GM19025 (cell line): ENCODE measurements around the gene SLC2A6.

Source experiments
- ATAC-seq: cut with Tn5 transposase; IDR thresholded peaks from one replicate; pipeline ENCODE4 v1.9.1; 2021; ENCODE audit warnings: mild to moderate bottlenecking, low read depth, moderate library complexity; ENCODE audit not compliant: unreplicated experiment

The SLC2A6 gene

GRCh38 chr9:133441571-133441970, 37.3 kb downstream of the SLC2A6 start:
- ATAC-seq: no peak

GRCh38 chr9:133440874-133441273, 38.0 kb downstream of the SLC2A6 start:
- ATAC-seq: no peak

- ATAC-seq: no peak
These were observed 39.6 kb downstream of the SLC2A6 start for GRCh38 chr9:133439337-133439736.

DNA sequence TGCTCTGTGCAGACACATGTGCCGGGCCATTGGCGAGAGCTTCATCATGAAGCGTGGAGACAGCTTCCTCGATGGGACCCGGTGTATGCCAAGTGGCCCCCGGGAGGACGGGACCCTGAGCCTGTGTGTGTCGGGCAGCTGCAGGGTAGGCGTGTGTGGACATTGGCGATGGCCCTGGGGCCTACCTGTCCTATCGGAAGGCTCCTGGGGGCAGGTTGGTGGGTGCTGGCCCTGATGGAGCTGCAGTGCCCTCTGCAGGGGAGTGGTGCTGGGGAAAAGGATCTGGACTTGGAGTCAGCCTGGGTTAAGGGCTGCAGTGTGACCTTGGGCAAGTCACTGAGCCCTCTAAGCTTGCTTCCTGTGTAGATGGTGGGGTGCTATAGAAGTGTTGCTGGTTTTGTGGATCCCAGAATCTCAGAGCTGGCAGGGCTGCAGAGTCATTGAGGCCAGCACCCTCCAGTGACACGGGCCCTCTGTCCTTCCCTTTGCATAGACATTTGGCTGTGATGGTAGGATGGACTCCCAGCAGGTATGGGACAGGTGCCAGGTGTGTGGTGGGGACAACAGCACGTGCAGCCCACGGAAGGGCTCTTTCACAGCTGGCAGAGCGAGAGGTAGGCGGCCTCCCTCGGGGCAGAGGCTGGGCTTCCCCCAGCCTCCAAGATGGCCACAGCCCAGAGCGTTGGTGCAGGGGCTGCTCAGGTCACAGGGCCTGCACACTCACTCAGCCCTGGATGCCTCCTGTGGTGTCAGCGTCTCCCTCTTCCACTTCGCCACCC, 41.0 kb downstream of the SLC2A6 start:
- ATAC-seq: no peak

DNA sequence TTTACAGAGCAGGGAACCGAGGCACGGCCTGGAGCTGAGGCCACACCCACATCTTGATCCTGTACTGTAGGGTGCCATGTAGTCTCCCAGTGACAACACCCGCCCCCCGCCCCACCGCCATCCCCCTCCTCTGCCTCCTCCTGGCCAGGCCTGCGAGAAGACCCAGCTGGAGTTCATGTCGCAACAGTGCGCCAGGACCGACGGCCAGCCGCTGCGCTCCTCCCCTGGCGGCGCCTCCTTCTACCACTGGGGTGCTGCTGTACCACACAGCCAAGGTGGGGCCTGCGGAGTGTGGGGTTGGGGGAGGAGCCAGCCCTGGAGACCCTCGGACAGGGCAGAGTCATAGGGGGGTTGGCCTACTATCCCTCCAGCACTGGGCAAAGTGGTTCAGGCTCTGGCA, 42.2 kb downstream of the SLC2A6 start:
- no peak for ATAC-seq

- ATAC-seq: no peak
These were observed 45.5 kb downstream of the SLC2A6 start for GRCh38 chr9:133433351-133433843.

DNA sequence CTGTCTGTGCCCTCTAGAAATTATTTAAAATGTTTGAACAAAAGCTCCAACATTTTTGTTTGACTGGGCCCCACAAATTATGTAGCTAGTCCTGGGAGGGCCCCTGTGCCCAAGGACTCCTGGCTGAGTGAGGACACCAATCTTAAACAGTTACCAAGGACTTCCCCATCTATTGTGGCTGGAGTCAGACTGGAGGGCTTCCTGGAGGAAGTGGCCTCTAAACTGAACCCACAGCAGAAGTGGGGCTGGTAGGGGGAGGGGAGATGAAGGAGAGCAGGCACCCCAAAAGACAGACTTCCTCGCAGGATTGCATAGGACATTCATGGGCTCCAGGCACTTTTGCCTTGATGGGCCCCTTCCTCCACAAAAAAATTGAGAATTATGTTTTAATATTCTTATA, 48.7 kb downstream of the SLC2A6 start:
- ATAC-seq: no peak

DNA sequence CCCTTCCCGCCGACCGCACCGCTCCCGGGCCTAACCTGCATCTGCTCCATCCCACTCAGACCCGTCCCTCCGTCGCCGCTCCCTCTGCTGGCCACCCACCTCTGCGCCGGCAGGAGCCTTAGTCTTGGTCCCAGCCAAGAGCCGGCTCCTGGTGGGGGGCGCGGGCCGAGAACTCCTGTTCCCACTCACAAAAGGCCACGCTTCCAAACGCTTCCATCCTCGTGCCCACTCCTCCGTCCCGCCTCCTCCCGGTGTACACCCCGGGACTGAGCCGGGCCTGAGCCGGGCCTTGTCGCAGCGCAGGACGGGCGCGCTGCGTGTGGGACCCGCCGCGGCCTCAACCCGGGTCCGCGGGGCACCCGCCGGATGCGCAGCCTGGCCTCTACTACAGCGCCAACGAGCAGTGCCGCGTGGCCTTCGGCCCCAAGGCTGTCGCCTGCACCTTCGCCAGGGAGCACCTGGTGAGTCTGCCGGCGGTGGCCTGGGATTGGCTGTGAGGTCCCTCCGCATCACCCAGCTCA, 49.2 kb downstream of the SLC2A6 start:
- ATAC-seq: no peak

DNA sequence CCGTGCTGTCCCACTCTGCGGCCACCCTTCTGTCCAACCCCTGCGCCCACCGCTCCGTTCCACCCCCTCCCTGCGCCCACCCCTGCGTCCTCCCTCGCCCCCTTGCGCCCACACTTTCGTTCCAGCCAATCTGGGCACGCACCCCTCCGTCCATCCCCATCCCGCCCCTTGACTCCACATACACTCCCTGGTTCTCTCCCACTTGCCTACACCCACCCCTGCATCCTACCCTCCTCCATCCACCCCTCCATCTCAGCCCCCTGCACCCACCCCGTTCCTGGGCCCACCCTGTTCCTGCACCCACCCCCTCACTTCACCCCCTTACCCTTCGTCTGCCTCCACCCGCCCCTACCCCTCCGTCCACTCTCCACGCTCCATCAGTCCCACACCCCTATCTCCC, 49.7 kb downstream of the SLC2A6 start:
- ATAC-seq: no peak

DNA sequence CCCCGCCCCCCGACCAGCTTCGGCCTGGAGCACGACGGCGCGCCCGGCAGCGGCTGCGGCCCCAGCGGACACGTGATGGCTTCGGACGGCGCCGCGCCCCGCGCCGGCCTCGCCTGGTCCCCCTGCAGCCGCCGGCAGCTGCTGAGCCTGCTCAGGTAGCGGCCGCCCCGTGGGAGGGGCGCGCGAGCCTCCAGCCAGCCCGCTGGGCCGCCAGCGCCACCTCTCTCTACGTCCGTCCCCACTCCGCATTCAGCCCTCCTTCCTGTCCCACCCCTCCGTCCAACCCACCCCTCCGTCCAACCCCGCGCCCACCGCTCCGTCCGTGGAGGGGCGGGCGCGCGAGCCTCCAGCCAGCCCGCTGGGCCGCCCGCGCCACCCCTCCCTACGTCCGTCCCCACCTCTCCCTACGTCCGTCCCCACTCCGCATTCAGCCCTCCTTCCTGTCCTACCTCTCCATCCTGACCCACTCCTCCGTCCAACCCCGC, 50.2 kb downstream of the SLC2A6 start:
- ATAC-seq: no peak

DNA sequence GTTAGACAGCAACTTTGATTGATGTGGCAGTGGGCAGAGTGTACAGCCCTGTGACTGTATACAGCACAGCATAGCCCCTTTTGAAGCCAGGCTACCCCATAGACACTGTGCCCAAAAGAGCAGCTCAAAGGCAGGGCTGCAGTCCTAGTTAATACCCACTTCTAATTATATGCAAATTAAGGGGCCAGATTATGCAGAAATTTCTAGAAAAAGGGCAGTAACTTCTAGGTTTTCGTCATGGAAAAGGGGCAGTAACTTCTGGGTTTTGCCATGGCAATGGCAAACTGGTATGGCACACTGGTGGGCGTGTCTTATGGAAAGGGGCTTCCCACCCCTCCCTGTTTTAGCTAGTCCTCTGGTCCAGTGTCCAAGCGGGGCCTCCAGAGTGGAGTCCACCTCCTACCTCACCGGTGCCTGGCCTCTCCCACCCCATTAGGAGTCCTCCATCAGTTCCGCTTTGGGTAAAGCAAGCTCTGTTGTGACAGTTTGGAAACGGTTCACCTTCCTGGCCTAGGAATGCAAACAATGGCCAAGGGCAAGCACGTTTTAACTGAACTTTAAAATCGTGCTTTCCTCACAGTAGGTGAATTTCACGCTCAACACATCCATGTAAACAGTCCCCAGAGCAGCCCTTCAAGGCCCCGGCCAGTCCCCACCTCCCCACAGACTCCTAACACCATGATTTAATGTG, 51.1 kb downstream of the SLC2A6 start:
- ATAC-seq: no peak

- ATAC-seq: no peak
These were observed 52.9 kb downstream of the SLC2A6 start for GRCh38 chr9:133426011-133426410.

DNA sequence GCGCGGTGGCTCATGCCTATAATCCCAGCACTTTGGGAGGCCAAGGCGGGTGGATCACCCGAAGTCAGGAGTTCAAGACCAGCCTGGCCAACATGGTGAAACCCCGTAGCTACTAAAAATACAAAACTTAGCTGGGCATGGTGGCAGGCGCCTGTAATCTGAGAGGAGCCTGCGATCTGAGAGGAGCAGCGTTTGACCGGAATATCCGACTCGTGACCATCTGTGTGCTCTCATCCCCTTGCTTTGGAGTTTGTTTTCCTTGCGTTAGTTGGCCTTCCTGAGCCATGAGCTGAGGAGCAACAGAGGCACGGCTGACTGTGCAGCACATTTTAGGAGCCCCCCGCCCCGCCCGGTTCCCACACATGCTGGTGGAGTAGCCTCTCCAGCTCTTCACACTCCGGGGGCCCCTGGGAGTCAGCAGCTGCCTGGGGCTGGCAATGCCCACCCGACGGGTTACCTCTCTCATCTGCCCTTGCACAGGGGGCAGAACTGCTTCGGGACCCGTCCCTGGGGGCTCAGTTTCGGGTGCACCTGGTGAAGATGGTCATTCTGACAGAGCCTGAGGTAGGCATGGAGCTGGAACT, 53.8 kb downstream of the SLC2A6 start:
- no peak for ATAC-seq

- no peak for ATAC-seq
These were observed 54.7 kb downstream of the SLC2A6 start for GRCh38 chr9:133424187-133424586.

DNA sequence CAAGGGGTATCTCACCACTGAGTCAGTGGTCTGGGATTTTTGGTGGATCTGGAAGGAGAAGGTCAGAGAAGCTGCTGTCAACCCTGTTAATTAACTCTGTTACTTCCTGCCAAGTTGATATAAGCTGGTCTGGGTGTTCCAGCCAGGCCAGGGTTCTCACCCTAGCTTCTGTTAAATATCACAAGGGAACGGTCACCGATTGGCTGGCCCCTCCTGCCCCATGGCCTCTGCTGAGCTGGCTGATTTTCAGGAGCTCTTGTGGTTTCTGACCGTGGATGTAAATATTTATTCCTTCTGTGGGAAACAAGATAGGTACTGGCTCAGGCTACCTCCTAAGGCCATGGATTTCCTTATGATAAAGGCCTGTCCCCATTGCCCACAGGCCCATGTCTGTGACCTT, 55.7 kb downstream of the SLC2A6 start:
- no peak for ATAC-seq

DNA sequence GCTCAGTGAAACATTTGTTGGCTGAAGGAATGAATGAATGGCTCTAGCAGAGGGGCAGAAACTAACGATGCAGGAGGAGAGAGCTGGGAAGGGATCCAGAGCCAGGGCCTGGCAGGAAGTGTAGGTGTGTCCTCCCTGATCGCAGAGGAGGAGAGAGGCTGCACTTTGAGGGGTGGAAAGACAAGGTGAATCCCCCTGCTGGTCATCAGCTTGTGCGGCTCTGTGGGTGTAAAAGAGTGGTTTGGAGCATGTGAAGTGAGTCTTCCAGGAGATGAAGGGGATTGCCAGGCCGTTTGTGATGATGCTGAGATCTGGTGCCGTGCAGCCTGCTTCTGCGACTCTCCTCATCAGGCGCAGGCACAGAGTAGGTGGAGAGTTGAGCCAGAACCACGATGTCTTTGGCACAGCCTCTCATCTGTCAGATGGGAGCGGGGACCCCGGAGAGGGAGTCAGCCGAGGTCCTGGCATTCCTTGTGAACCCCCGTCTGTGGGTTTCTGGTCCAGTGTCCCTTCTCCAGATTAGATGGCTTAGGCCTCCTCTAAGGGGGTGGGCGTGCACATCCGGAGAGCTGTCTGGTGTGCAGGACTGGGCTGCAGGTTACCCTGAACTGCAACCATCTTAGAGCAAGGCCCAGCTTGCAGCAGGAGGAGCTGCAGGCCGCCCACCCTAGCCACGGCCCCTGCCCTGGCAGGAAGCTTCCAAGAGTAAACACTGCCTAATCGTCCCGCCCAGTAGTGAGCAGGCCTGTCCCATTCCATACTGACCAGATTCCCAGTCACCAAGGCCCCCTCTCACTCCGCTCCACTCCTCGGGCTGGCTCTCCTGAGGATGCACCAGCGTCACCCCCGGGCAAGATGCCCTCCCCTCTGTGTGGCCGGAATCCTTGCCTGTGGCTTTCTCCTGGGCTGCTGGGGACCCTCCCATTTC, 57.0 kb downstream of the SLC2A6 start, which contains the start of gene ADAMTS13:
ADAMTS13 (plus strand) TSS at position 753 of the 928 bp plus-strand sequence; CDS start at position 830, 77 bp downstream.
- ATAC-seq: peak; percentile 37
